HT1080 (cell line): ENCODE measurements around the gene RBMS3. TPM values are rescaled to one million over a fixed set of nuclear protein-coding genes. Genes with fewer than 3 reads are reported as not detected.
A peak's percentile ranks its signal among the peaks of the same experiment; 100 is the strongest.

Source experiments
- DNase-seq: peaks from one replicate; pipeline ENCODE4 v3.0.0-alpha.2; 2015; ENCODE audit warnings: low read depth
- total RNA-seq: library from RNA; depleted of rRNA; stranded (reverse); fragments of >200 nt; shearing (Covaris generic); gene quantifications from 2 replicates; pipeline ENCODE4 v1.2.3, GENCODE V29; 2014

The RBMS3 gene
- total RNA-seq, 1 experiment from 2014 or later = 19.6 TPM

- DNase-seq = no peak
These were observed 284.4 kb downstream of the RBMS3 start for GRCh38 chr3:29565236-29565635.

GRCh38 chr3:29567501-29567900 lies 286.6 kb downstream of the RBMS3 start:
- DNase-seq = no peak

- no peak for DNase-seq
These were observed 287.5 kb downstream of the RBMS3 start for GRCh38 chr3:29568355-29568754.

GRCh38 chr3:29576181-29576580 lies 295.3 kb downstream of the RBMS3 start:
- DNase-seq = peak; percentile 3

GRCh38 chr3:29576675-29577074 lies 295.8 kb downstream of the RBMS3 start:
- DNase-seq = no peak

GRCh38 chr3:29577250-29577649 lies 296.4 kb downstream of the RBMS3 start:
- DNase-seq = no peak

- DNase-seq = no peak
These were observed 300.4 kb downstream of the RBMS3 start for GRCh38 chr3:29581311-29581710.

- DNase-seq = no peak
These were observed 301.4 kb downstream of the RBMS3 start for GRCh38 chr3:29582273-29582672.

GRCh38 chr3:29583861-29584260 lies 303.0 kb downstream of the RBMS3 start:
- no peak for DNase-seq

GRCh38 chr3:29585368-29585767 lies 304.5 kb downstream of the RBMS3 start:
- DNase-seq = no peak

GRCh38 chr3:29587340-29587739 lies 306.5 kb downstream of the RBMS3 start:
- no peak for DNase-seq

GRCh38 chr3:29590012-29590411 lies 309.1 kb downstream of the RBMS3 start:
- DNase-seq = no peak

GRCh38 chr3:29590461-29590860 lies 309.6 kb downstream of the RBMS3 start:
- DNase-seq = no peak

GRCh38 chr3:29591579-29591978 lies 310.7 kb downstream of the RBMS3 start:
- DNase-seq = no peak

- no peak for DNase-seq
These were observed 312.9 kb downstream of the RBMS3 start for GRCh38 chr3:29593802-29594201.

- DNase-seq = no peak
These were observed 313.4 kb downstream of the RBMS3 start for GRCh38 chr3:29594261-29594660.

GRCh38 chr3:29597376-29598008 lies 316.6 kb downstream of the RBMS3 start:
- DNase-seq = no peak

- no peak for DNase-seq
These were observed 321.2 kb downstream of the RBMS3 start for GRCh38 chr3:29601861-29602585.

GRCh38 chr3:29605845-29606244 lies 325.0 kb downstream of the RBMS3 start:
- peak; percentile 6 for DNase-seq

- no peak for DNase-seq
These were observed 325.5 kb downstream of the RBMS3 start for GRCh38 chr3:29606416-29606815.

GRCh38 chr3:29608414-29609327 lies 327.8 kb downstream of the RBMS3 start:
- DNase-seq = no peak

- DNase-seq = no peak
These were observed 328.5 kb downstream of the RBMS3 start for GRCh38 chr3:29609328-29609811.
